Tibial nerve (tissue), 4 donors: ENCODE results near the gene APOBR.

Experiments used
- EP300 ChIP-seq, 2 donors: sonication (generic); formaldehyde crosslinking; IDR thresholded peaks; one replicate each; pipeline ENCODE4 v1.6.1; 2017; ENCODE audit warnings: antibody characterized with exemption in 2 of 2, mild to moderate bottlenecking in 1 of 2
- POLR2A ChIP-seq, 2 donors: fragments of 450-650 bp; IDR thresholded peaks; one replicate each; pipeline ENCODE4 v1.6.1; 2017; ENCODE audit warnings: antibody characterized with exemption in 2 of 2, mild to moderate bottlenecking in 2 of 2, moderate library complexity in 2 of 2
- TF ChIP-seq, protein P1 (sequence below), 5 experiments: fragments of 200-600 bp in 3 of 5; fragments of 450-650 bp in 2 of 5; sonication (generic) in 3 of 5; IDR thresholded peaks; one replicate each; pipeline ENCODE4 v1.5.1; 2016 to 2019; ENCODE audit warnings: antibody characterized with exemption in 5 of 5, mild to moderate bottlenecking in 3 of 5, moderate library complexity in 2 of 5

DNA sequence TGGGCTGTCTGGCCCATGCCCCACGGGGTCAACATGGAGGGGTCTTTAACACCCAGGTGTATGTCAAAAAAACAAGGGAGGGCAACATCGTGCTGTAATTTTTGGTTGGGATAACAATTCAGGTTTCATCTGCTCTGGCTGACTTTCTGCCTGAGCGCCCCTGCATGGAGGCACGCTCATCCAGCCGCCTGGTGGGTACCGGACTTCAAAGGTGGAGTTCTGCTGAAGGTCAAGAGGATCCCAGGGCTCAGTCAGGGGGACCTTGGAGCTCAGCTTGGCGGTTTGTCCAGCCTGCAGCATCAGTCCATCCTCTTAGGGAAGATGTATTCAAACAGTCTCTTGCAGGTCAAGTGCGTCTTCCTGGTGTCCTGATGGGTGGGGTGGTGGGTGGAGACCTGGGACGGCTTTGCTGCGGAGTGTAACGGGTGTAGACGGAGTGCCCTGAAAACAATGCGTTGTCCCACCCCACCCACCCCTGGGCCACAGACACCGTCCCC lies 53.9 kb downstream of the APOBR start:
- TF ChIP-seq, protein P1, sequence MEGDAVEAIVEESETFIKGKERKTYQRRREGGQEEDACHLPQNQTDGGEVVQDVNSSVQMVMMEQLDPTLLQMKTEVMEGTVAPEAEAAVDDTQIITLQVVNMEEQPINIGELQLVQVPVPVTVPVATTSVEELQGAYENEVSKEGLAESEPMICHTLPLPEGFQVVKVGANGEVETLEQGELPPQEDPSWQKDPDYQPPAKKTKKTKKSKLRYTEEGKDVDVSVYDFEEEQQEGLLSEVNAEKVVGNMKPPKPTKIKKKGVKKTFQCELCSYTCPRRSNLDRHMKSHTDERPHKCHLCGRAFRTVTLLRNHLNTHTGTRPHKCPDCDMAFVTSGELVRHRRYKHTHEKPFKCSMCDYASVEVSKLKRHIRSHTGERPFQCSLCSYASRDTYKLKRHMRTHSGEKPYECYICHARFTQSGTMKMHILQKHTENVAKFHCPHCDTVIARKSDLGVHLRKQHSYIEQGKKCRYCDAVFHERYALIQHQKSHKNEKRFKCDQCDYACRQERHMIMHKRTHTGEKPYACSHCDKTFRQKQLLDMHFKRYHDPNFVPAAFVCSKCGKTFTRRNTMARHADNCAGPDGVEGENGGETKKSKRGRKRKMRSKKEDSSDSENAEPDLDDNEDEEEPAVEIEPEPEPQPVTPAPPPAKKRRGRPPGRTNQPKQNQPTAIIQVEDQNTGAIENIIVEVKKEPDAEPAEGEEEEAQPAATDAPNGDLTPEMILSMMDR (IDR thresholded peaks at IDR 0.05), result no peak
- TF ChIP-seq POLR2A (IDR thresholded peaks at IDR 0.05), result no peak
- TF ChIP-seq EP300 (IDR thresholded peaks at IDR 0.05), result no peak
